ENCODE results near the gene ZNF460. TPM values are rescaled to one million over a fixed set of nuclear protein-coding genes. Genes with fewer than 3 reads are reported as not detected.

The ZNF460 gene
- total RNA-seq, 1 experiment from 2014 or later = 65.9 TPM

DNA sequence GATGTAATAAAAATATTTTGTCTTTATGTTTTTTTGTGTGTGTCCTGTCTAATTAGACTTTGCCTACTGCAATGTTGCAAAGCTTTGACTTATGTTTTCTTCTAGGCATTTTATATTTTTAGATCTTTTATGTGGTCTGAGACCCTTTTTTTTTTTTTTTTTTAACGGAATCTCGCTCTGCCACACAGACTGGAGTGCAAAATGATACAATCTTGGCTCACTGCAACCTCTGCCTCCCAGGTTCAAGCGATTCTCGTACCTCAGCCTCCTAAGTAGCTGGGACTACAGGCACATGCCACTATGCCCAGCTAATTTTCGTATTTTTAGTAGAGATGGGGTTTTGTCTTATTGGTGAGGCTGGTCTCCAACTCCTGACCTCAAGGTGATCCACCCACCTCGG lies 62.3 kb downstream of the ZNF460 start:
- no peak overlapping the region for H2AK5ac ChIP-seq (ENCODE audit: insufficient read length, low read length)
- H3K27ac ChIP-seq (ENCODE audit: insufficient read length, low read depth, low read length) = no peak overlapping the region
- no peak overlapping the region for H3K14ac ChIP-seq (ENCODE audit: insufficient read depth, low read length)
- H3K23ac ChIP-seq (ENCODE audit: insufficient read length, low read depth, low read length) = no peak overlapping the region
- H2BK20ac ChIP-seq (ENCODE audit: low read depth, low read length, poor library complexity, severe bottlenecking) = no peak overlapping the region
- H3K23me2 ChIP-seq (ENCODE audit: insufficient read length, low read depth, low read length, poor library complexity, severe bottlenecking) = no peaks in the 10 kb centered on the region
- no peak overlapping the region for H3K9ac ChIP-seq (ENCODE audit: extremely low read depth, insufficient read length, low read length)
- no peaks in the 10 kb centered on the region for H3K9me3 ChIP-seq (ENCODE audit: control insufficient read depth, low read depth, low read length)
- H3K27me3 ChIP-seq (ENCODE audit: insufficient read depth, low read length) = no peaks in the 10 kb centered on the region
- TF ChIP-seq, protein P1, sequence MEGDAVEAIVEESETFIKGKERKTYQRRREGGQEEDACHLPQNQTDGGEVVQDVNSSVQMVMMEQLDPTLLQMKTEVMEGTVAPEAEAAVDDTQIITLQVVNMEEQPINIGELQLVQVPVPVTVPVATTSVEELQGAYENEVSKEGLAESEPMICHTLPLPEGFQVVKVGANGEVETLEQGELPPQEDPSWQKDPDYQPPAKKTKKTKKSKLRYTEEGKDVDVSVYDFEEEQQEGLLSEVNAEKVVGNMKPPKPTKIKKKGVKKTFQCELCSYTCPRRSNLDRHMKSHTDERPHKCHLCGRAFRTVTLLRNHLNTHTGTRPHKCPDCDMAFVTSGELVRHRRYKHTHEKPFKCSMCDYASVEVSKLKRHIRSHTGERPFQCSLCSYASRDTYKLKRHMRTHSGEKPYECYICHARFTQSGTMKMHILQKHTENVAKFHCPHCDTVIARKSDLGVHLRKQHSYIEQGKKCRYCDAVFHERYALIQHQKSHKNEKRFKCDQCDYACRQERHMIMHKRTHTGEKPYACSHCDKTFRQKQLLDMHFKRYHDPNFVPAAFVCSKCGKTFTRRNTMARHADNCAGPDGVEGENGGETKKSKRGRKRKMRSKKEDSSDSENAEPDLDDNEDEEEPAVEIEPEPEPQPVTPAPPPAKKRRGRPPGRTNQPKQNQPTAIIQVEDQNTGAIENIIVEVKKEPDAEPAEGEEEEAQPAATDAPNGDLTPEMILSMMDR (conservative IDR thresholded peaks at IDR 0.05) = no peak
- DNase-seq = no peak
- H3T11ph ChIP-seq (ENCODE audit: low read length) = no peak overlapping the region
- H3K4me1 ChIP-seq (ENCODE audit: insufficient read depth, low read length) = no peaks in the 10 kb centered on the region
- H2BK15ac ChIP-seq (ENCODE audit: low read depth, low read length) = no peak overlapping the region
- Mint-ChIP-seq H3K9me3 (no peaks in the 10 kb centered on the region), H3K27ac (no peak overlapping the region), H3K4me1 (no peaks in the 10 kb centered on the region; a peak in 1 of 4 replicates), H3K27me3 (ENCODE audit: low read depth) (peaks cover 24% of the 10 kb centered on the region), H3K36me3 (ENCODE audit: insufficient read depth in 1 of 3, low read depth in 3 of 3) (no peaks in the 10 kb centered on the region), H3K4me3 (no peak overlapping the region)
- H2BK120ac ChIP-seq (ENCODE audit: low read depth, low read length, poor library complexity, severe bottlenecking) = no peak overlapping the region
- no peak overlapping the region for H3K18ac ChIP-seq (ENCODE audit: insufficient read length, low read depth, low read length)
- no peak overlapping the region for H3K56ac ChIP-seq (ENCODE audit: insufficient read length, low read depth, low read length)
- no CpG with 5 or more reads among the region's 6 CpGs for WGBS (ENCODE audit: extremely low coverage, insufficient read length, low lambda C conversion rate)
- H2AFZ ChIP-seq (ENCODE audit: low read length) = no peak overlapping the region
- no peak overlapping the region for H4K91ac ChIP-seq (ENCODE audit: insufficient read length, low read depth, low read length)
- H3K79me2 ChIP-seq (ENCODE audit: insufficient read depth, low read length) = no peaks in the 10 kb centered on the region
- H3K4me2 ChIP-seq (ENCODE audit: insufficient read depth, insufficient read length, low read length) = no peak overlapping the region
- H3K79me1 ChIP-seq (ENCODE audit: insufficient read depth, low read depth, low read length, poor library complexity, severe bottlenecking) = no peaks in the 10 kb centered on the region
- H4K8ac ChIP-seq (replicated peaks; ENCODE audit: insufficient read length, low read depth, low read length) = no peak overlapping the region
- no peak overlapping the region for H4K5ac ChIP-seq (ENCODE audit: insufficient read length, low read depth, low read length)
- H3K4ac ChIP-seq (ENCODE audit: low read depth, low read length) = no peak overlapping the region
- no peak overlapping the region for H2BK5ac ChIP-seq (ENCODE audit: insufficient read length, low read length)
- no peak overlapping the region for H2BK12ac ChIP-seq (ENCODE audit: insufficient read length, low read depth, low read length)
- H4K20me1 ChIP-seq (ENCODE audit: control insufficient read depth, insufficient read depth, insufficient read length) = no peaks in the 10 kb centered on the region

Other genes starting within 250 kb of the ZNF460 start
- not detected in 2 replicates for gene USP29, start 160.5 kb upstream of the ZNF460 start, total RNA-seq (2021)
- gene ZIM3, start 135.3 kb upstream of the ZNF460 start, total RNA-seq (2021) = not detected in 2 replicates
- gene DUXA, start 113.0 kb upstream of the ZNF460 start, total RNA-seq (2021) = not detected in 2 replicates
- gene ZNF264, start 89.0 kb upstream of the ZNF460 start, total RNA-seq (2021) = 23.4 and 25.3 TPM in 2 replicates
- gene AURKC, start 49.5 kb upstream of the ZNF460 start, total RNA-seq (2021) = 3.3 and 3.8 TPM in 2 replicates
- 15.4 and 16.8 TPM in 2 replicates for gene ZNF805, start 39.9 kb upstream of the ZNF460 start, total RNA-seq (2021)
- 8.2 and 8.4 TPM in 2 replicates for gene ZNF543, start 40.0 kb downstream of the ZNF460 start, total RNA-seq (2021)
- 13.5 and 13.9 TPM in 2 replicates for gene ZNF304, start 70.8 kb downstream of the ZNF460 start, total RNA-seq (2021)
- gene TRAPPC2B, start 83.1 kb downstream of the ZNF460 start, total RNA-seq (2021) = 10.0 and 12.4 TPM in 2 replicates
- gene ZNF547, start 83.1 kb downstream of the ZNF460 start, total RNA-seq (2021) = 3.5 and 3.8 TPM in 2 replicates
- 13.0 and 13.9 TPM in 2 replicates for gene ZNF548, start 109.4 kb downstream of the ZNF460 start, total RNA-seq (2021)
- gene ZNF17, start 130.7 kb downstream of the ZNF460 start, total RNA-seq (2021) = 14.0 and 16.3 TPM in 2 replicates
- 25.0 and 27.8 TPM in 2 replicates for gene ZNF749, start 154.8 kb downstream of the ZNF460 start, total RNA-seq (2021)
- 0.53 and 0.74 TPM in 2 replicates for gene VN1R1, start 176.7 kb downstream of the ZNF460 start, total RNA-seq (2021)
- gene ZNF772, start 197.1 kb downstream of the ZNF460 start, total RNA-seq (2021) = 11.4 and 14.4 TPM in 2 replicates
- gene ZNF419, start 207.3 kb downstream of the ZNF460 start, total RNA-seq (2021) = 12.8 and 13.4 TPM in 2 replicates
- 7.1 and 8.2 TPM in 2 replicates for gene ZNF773, start 219.5 kb downstream of the ZNF460 start, total RNA-seq (2021)
- gene ZNF549, start 246.9 kb downstream of the ZNF460 start, total RNA-seq (2021) = 10.2 and 11.6 TPM in 2 replicates